Measurements from ENCODE around the gene MSANTD7. TPM values are rescaled to one million over a fixed set of nuclear protein-coding genes. Genes with fewer than 3 reads are reported as not detected.

The MSANTD7 gene
- total RNA-seq, 1 donor from 2014 or later, result 16.5 TPM

- CTCF ChIA-PET, result interaction anchor here (1.1 to 2.9 kb wide), 9 partner anchors 13 to 300 kb away, joined by 3 to 24 read pairs (median 4); partner anchors contain the start of gene SUV39H2
- intact Hi-C loops (cut with micrococcal nuclease), result loop anchor here (2.0 to 5.0 kb wide), 7 partner anchors 100 to 1050 kb away; partner anchors contain the start of gene NMT2
- DNase-seq, result no peak
- TF ChIP-seq CTCF (IDR thresholded peaks at IDR 0.05), result no peak
- no peak for ATAC-seq (ENCODE audit: low read depth)
- POLR2A ChIA-PET, result interaction anchor here (0.6 to 3.2 kb wide), 27 partner anchors 10 to 1050 kb away, joined by 3 to 27 read pairs (median 5); partner anchors contain the start of genes DCLRE1C, MEIG1, NMT2 and SUV39H2
- Mint-ChIP-seq H3K4me1 (peaks cover 25% of the 10 kb centered on the region), H3K27ac (peak overlapping the region; percentile 91), H3K9me3 (no peaks in the 10 kb centered on the region), H3K36me3 (ENCODE audit: low read depth) (peaks cover 31% of the 10 kb centered on the region), H3K27me3 (no peaks in the 10 kb centered on the region), H3K4me3 (peak overlapping the region; percentile 95)
These were observed 926 bp upstream of the MSANTD7 start for GRCh38 chr10:14837003-14837756.

- ChIA-PET CTCF (interaction anchor here (0.7 to 2.9 kb wide), 5 partner anchors 15 to 301 kb away, joined by 4 to 24 read pairs (median 10); no protein-coding TSS in a partner anchor), POLR2A (interaction anchor here (0.6 to 3.2 kb wide), 29 partner anchors 9 to 1126 kb away, joined by 3 to 27 read pairs (median 7); partner anchors contain the start of genes DCLRE1C, MEIG1, NMT2 and SUV39H2)
- no peak for TF ChIP-seq CTCF (IDR thresholded peaks at IDR 0.05)
- H3K27me3 Mint-ChIP-seq, result no peaks in the 10 kb centered on the region
- intact Hi-C loops (cut with micrococcal nuclease), result loop anchor here (1.0 to 5.0 kb wide), 12 partner anchors 40 to 1051 kb away; partner anchors contain the start of genes DCLRE1C, MEIG1, NMT2 and RPP38
- peaks cover 45% of the 10 kb centered on the region for H3K36me3 Mint-ChIP-seq (ENCODE audit: low read depth)
- H3K4me1 Mint-ChIP-seq, result peaks cover 25% of the 10 kb centered on the region
- ATAC-seq (ENCODE audit: low read depth) (no peak), DNase-seq (no peak)
- peak overlapping the region; percentile 91 for H3K27ac Mint-ChIP-seq
- peak overlapping the region; percentile 95 for H3K4me3 Mint-ChIP-seq
- H3K9me3 Mint-ChIP-seq, result no peaks in the 10 kb centered on the region
These were observed 637 bp downstream of the MSANTD7 start for GRCh38 chr10:14838582-14839304.

DNA sequence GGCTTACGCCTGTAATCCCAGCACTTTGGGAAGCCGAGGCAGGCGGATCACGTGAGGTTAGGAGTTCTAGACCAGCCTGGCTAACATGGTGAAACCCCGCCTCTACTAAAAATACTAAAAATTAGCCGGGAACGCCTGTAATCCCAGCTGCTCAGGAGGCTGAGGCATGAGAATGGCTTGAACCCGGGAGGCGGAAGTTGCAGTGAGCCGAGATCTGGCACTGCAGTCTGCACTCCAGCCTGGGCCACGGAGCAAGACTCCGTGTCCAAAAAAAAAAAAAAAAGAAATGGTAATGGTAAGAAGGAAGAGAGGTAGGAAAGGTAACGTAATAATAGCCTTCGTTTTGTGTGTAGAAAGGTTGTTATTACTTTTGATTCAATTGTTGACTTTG is 1.2 kb downstream of the MSANTD7 start:
- Mint-ChIP-seq H3K27ac (peak overlapping the region; percentile 73), H3K27me3 (no peaks in the 10 kb centered on the region), H3K9me3 (no peaks in the 10 kb centered on the region), H3K36me3 (ENCODE audit: low read depth) (peaks cover 51% of the 10 kb centered on the region), H3K4me1 (peaks cover 25% of the 10 kb centered on the region), H3K4me3 (peak overlapping the region; percentile 95)
- POLR2A ChIA-PET, result interaction anchor here (0.6 to 3.2 kb wide), 2 partner anchors 39 to 112 kb away, joined by 12 to 27 read pairs; partner anchors contain the start of gene SUV39H2
- TF ChIP-seq CTCF (IDR thresholded peaks at IDR 0.05), result no peak
- CTCF ChIA-PET, result interaction anchor here (0.7 to 2.2 kb wide), 2 partner anchors 66 to 302 kb away, joined by 4 to 14 read pairs; no protein-coding TSS in a partner anchor
- intact Hi-C loops (cut with micrococcal nuclease), result loop anchor here (5.0 kb wide), 6 partner anchors 133 to 1052 kb away; partner anchors contain the start of gene NMT2
- no peak for DNase-seq
- no peak for ATAC-seq (ENCODE audit: low read depth)

DNA sequence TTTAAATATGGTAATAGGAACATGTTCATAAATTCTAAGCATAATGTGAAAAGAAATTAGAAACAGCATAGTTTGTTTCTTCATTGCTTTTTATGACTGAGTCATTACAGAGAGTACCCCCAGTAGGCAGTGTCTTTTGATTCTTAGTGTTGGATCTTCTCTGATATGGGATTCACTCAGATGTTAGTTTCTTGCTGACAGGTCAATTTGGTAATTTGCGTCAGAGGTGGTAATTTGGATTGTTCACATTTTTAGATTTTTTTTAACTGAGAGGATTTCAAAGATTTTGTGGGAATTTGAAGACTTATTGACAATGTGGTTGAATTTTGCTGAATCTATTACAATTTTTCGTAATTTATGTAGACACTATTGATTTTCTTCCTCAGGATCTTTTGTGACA is 2.1 kb downstream of the MSANTD7 start:
- intact Hi-C loops (cut with micrococcal nuclease), result no loop called here
- DNase-seq (no peak), ATAC-seq (ENCODE audit: low read depth) (no peak)
- Mint-ChIP-seq H3K27me3 (no peaks in the 10 kb centered on the region), H3K36me3 (ENCODE audit: low read depth) (peaks cover 59% of the 10 kb centered on the region), H3K9me3 (no peaks in the 10 kb centered on the region), H3K4me3 (peak overlapping the region; percentile 59), H3K27ac (no peak overlapping the region), H3K4me1 (peaks cover 25% of the 10 kb centered on the region)
- CTCF ChIA-PET, result interaction anchor here (0.6 kb wide), 1 partner anchor 87 kb away, joined by 3 read pairs; no protein-coding TSS in a partner anchor
- TF ChIP-seq CTCF (IDR thresholded peaks at IDR 0.05), result no peak
- POLR2A ChIA-PET, result no interaction called here

Data from activated B cell treated with CpG ODN at 0.5 μM for 24 hours (primary cell).